Measurements from ENCODE around the gene FSTL4. TPM values are rescaled to one million over a fixed set of nuclear protein-coding genes. Genes with fewer than 3 reads are reported as not detected.

FSTL4 gene
- total RNA-seq, 1 experiment from 2014 or later = 0.12 TPM

GRCh38 chr5:133421806-133422205 lies 190.5 kb downstream of the FSTL4 start:
- peaks cover 16% of the 10 kb centered on the region for H3K27me3 Mint-ChIP-seq (ENCODE audit: insufficient read depth, unreplicated experiment)
- no peak for DNase-seq (ENCODE audit: unreplicated experiment)
- H3K4me1 Mint-ChIP-seq (ENCODE audit: insufficient read depth, unreplicated experiment) = peaks cover 8% of the 10 kb centered on the region
- no peaks in the 10 kb centered on the region for H3K9me3 Mint-ChIP-seq (ENCODE audit: unreplicated experiment)
- TF ChIP-seq CTCF (IDR thresholded peaks at IDR 0.05; ENCODE audit: unreplicated experiment) = no peak
- ChIA-PET POLR2A (interaction anchor here (0.7 kb wide), 1 partner anchor 427 kb away, joined by 3 read pairs; no protein-coding TSS in a partner anchor), CTCF (interaction anchor here (0.5 to 10.3 kb wide), 15 partner anchors 8 to 548 kb away, joined by 3 to 197 read pairs (median 3); no protein-coding TSS in a partner anchor)
- intact Hi-C loops (cut with micrococcal nuclease) = no loop called here
- H3K4me3 Mint-ChIP-seq (ENCODE audit: unreplicated experiment) = no peak overlapping the region
- peaks cover 4% of the 10 kb centered on the region for H3K36me3 Mint-ChIP-seq (ENCODE audit: insufficient read depth, unreplicated experiment)
- no peak overlapping the region for H3K27ac Mint-ChIP-seq (ENCODE audit: low read depth, unreplicated experiment)
- no TSS peak for BruUV-seq (replicated peaks)

- intact Hi-C loops (cut with micrococcal nuclease) = no loop called here
- H3K9me3 Mint-ChIP-seq (ENCODE audit: unreplicated experiment) = no peaks in the 10 kb centered on the region
- ChIA-PET CTCF (interaction anchor here (0.5 to 10.3 kb wide), 16 partner anchors 9 to 548 kb away, joined by 3 to 197 read pairs (median 4); no protein-coding TSS in a partner anchor), POLR2A (interaction anchor here (0.7 kb wide), 2 partner anchors 83 to 427 kb away, joined by 3 read pairs; no protein-coding TSS in a partner anchor)
- no peak overlapping the region for H3K27ac Mint-ChIP-seq (ENCODE audit: low read depth, unreplicated experiment)
- peaks cover 20% of the 10 kb centered on the region for H3K27me3 Mint-ChIP-seq (ENCODE audit: insufficient read depth, unreplicated experiment)
- no peak overlapping the region for H3K4me3 Mint-ChIP-seq (ENCODE audit: unreplicated experiment)
- peak; percentile 36 for TF ChIP-seq CTCF (IDR thresholded peaks at IDR 0.05; ENCODE audit: unreplicated experiment)
- peaks cover 8% of the 10 kb centered on the region for H3K4me1 Mint-ChIP-seq (ENCODE audit: insufficient read depth, unreplicated experiment)
- no TSS peak for BruUV-seq (replicated peaks)
- DNase-seq (ENCODE audit: unreplicated experiment) = peak; percentile 63
- H3K36me3 Mint-ChIP-seq (ENCODE audit: insufficient read depth, unreplicated experiment) = peaks cover 4% of the 10 kb centered on the region
Measured at GRCh38 chr5:133421394-133421793, 190.9 kb downstream of the FSTL4 start.

GRCh38 chr5:133420440-133421301 lies 191.7 kb downstream of the FSTL4 start:
- no peak overlapping the region for H3K27ac Mint-ChIP-seq (ENCODE audit: low read depth, unreplicated experiment)
- TF ChIP-seq CTCF (IDR thresholded peaks at IDR 0.05; ENCODE audit: unreplicated experiment) = no peak
- no peak for DNase-seq (ENCODE audit: unreplicated experiment)
- H3K9me3 Mint-ChIP-seq (ENCODE audit: unreplicated experiment) = no peaks in the 10 kb centered on the region
- H3K36me3 Mint-ChIP-seq (ENCODE audit: insufficient read depth, unreplicated experiment) = peaks cover 4% of the 10 kb centered on the region
- H3K4me3 Mint-ChIP-seq (ENCODE audit: unreplicated experiment) = no peak overlapping the region
- peaks cover 8% of the 10 kb centered on the region for H3K4me1 Mint-ChIP-seq (ENCODE audit: insufficient read depth, unreplicated experiment)
- H3K27me3 Mint-ChIP-seq (ENCODE audit: insufficient read depth, unreplicated experiment) = peaks cover 27% of the 10 kb centered on the region
- ChIA-PET CTCF (interaction anchor here (0.7 to 10.3 kb wide), 8 partner anchors 9 to 454 kb away, joined by 3 to 197 read pairs (median 4); no protein-coding TSS in a partner anchor), POLR2A (interaction anchor here (0.7 kb wide), 1 partner anchor 82 kb away, joined by 3 read pairs; no protein-coding TSS in a partner anchor)
- intact Hi-C loops (cut with micrococcal nuclease) = no loop called here
- BruUV-seq (replicated peaks) = no TSS peak

GRCh38 chr5:133415906-133416305 lies 196.4 kb downstream of the FSTL4 start:
- no peak for DNase-seq (ENCODE audit: unreplicated experiment)
- H3K4me1 Mint-ChIP-seq (ENCODE audit: insufficient read depth, unreplicated experiment) = no peaks in the 10 kb centered on the region
- intact Hi-C loops (cut with micrococcal nuclease) = no loop called here
- ChIA-PET POLR2A (interaction anchor here (1.4 kb wide), 1 partner anchor 9 kb away, joined by 7 read pairs; no protein-coding TSS in a partner anchor), CTCF (interaction anchor here (0.7 to 2.9 kb wide), 2 partner anchors 8 to 453 kb away, joined by 4 to 19 read pairs; no protein-coding TSS in a partner anchor)
- H3K36me3 Mint-ChIP-seq (ENCODE audit: insufficient read depth, unreplicated experiment) = no peaks in the 10 kb centered on the region
- no peak for TF ChIP-seq CTCF (IDR thresholded peaks at IDR 0.05; ENCODE audit: unreplicated experiment)
- no peaks in the 10 kb centered on the region for H3K9me3 Mint-ChIP-seq (ENCODE audit: unreplicated experiment)
- peaks cover 75% of the 10 kb centered on the region for H3K27me3 Mint-ChIP-seq (ENCODE audit: insufficient read depth, unreplicated experiment)
- no peak overlapping the region for H3K27ac Mint-ChIP-seq (ENCODE audit: low read depth, unreplicated experiment)
- BruUV-seq (replicated peaks) = no TSS peak
- no peak overlapping the region for H3K4me3 Mint-ChIP-seq (ENCODE audit: unreplicated experiment)
